Measurements from ENCODE around the gene INTS11.

INTS11 gene

DNA sequence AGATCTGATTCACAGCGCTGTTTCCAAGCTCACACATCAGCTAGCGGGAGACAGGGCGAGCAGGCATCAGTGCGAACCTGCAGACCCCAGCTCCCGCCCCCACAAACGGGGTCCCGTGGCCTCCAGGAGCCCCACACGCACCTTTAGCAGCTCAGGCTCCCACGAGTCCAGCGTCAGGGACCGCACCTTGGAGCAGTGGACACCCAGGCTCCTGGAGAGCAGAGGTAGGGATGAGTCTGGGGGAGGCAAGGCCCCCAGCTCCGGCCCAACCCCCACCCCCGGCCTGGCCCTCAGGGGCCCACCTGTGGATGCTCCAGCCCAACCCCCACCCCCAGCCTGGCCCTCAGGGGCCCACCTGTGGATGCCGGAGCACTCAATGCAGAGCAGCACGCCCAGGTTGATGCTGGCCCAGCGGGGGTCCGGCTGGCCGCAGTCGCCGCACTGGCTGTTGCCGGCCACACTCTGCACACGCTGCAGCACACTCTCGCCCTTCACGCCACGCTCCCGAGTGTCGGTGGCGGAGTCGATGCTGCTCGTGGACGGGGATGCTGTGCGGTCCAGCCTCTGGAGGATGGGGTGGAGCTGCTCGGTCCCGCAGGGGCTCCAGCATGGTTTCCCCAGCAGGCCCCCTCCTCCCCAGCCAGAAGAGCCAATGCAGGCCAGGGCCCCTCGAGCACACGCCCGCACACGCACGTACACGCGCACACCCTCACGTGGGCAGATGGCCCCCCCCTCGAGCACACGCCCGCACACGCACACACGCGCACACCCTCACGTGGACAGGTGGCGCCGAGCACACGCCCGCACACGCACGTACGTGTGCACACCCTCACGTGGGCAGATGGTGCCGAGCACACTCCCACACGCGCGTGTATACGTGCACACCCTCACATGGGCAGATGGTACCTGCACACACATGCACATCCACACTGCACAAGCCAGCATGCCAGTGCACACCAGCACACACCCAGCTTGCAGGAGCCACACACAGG lies 28.1 kb downstream of the INTS11 start:
- no peaks in the 10 kb centered on the region for H3F3A ChIP-seq (ENCODE audit: insufficient read depth, low read length)
- no peak overlapping the region for H3K27ac ChIP-seq (ENCODE audit: low read depth, low read length, poor library complexity, severe bottlenecking)
- H3K4me2 ChIP-seq (ENCODE audit: low read length): no peak overlapping the region
- H3K4me1 ChIP-seq (ENCODE audit: insufficient read depth, low read length, severe bottlenecking): no peaks in the 10 kb centered on the region
- H2AFZ ChIP-seq (ENCODE audit: low read length): no peak overlapping the region
- H3K9me3 ChIP-seq (ENCODE audit: low read length): no peaks in the 10 kb centered on the region
- no peaks in the 10 kb centered on the region for H3K79me2 ChIP-seq (ENCODE audit: insufficient read depth, low read length)
- no peaks in the 10 kb centered on the region for H3K27me3 ChIP-seq (ENCODE audit: insufficient read depth, low read length)
- TF ChIP-seq, protein P1, sequence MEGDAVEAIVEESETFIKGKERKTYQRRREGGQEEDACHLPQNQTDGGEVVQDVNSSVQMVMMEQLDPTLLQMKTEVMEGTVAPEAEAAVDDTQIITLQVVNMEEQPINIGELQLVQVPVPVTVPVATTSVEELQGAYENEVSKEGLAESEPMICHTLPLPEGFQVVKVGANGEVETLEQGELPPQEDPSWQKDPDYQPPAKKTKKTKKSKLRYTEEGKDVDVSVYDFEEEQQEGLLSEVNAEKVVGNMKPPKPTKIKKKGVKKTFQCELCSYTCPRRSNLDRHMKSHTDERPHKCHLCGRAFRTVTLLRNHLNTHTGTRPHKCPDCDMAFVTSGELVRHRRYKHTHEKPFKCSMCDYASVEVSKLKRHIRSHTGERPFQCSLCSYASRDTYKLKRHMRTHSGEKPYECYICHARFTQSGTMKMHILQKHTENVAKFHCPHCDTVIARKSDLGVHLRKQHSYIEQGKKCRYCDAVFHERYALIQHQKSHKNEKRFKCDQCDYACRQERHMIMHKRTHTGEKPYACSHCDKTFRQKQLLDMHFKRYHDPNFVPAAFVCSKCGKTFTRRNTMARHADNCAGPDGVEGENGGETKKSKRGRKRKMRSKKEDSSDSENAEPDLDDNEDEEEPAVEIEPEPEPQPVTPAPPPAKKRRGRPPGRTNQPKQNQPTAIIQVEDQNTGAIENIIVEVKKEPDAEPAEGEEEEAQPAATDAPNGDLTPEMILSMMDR (IDR thresholded peaks at IDR 0.05; ENCODE audit: low read length): no peak
- no peak for TF ChIP-seq EZH2 (IDR thresholded peaks at IDR 0.05; ENCODE audit: borderline replicate concordance, low read length)
- H4K20me1 ChIP-seq (ENCODE audit: insufficient read depth, low read length): no peaks in the 10 kb centered on the region
- no peak overlapping the region for H3K4me3 ChIP-seq (ENCODE audit: low read depth, low read length, poor library complexity, severe bottlenecking)
- no peaks in the 10 kb centered on the region for H3K9me2 ChIP-seq (ENCODE audit: low read depth, low read length)
- no peak overlapping the region for H3K9ac ChIP-seq (ENCODE audit: low read length)
- no peaks in the 10 kb centered on the region for H3K36me3 ChIP-seq (ENCODE audit: insufficient read depth, low read length)

DNA sequence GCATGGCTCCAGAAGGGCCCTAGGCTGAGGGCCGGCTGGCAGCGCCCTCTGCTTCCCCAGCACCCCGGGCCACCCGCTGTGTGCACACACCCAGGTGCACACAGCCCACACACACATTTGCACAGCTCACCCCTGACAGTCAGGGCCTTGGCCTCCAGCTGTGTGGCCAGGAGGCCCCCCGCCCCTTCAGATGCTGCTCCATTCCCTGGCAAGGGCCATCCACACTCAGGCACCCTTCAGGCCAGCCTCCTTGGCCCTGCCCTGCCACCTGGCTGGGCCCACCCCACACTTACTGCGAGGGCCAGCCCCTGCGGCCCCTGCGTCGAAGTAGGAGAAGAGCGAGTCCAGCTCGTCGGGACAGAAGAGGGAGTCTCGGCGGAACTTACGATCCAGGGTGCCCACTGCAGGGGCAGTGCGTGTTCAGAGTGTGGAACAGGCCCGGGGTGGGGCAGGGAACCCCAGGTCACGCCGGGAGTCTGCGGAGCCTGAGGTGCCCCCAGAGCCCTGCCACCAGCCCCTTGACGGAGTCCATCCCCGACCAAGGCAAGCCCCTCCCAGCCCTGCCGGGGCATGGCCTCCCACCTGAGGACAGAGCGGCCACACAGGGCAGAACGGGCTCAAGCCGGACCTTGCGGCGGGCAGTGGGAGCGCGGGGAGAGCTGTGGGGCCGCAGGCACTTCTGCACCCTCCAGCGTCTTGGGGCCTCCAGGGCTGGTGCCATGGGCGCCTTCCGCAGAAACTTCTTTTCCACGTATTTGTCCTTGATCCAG lies 29.1 kb downstream of the INTS11 start:
- Histone ChIP-seq H3K9me3 (ENCODE audit: low read length) (no peaks in the 10 kb centered on the region), H3K27me3 (ENCODE audit: insufficient read depth, low read length) (no peaks in the 10 kb centered on the region), H3F3A (ENCODE audit: insufficient read depth, low read length) (no peaks in the 10 kb centered on the region), H3K4me2 (ENCODE audit: low read length) (no peak overlapping the region), H3K36me3 (ENCODE audit: insufficient read depth, low read length) (no peaks in the 10 kb centered on the region), H2AFZ (ENCODE audit: low read length) (no peak overlapping the region), H3K27ac (ENCODE audit: low read depth, low read length, poor library complexity, severe bottlenecking) (no peak overlapping the region), H3K9ac (ENCODE audit: low read length) (no peak overlapping the region), H3K79me2 (ENCODE audit: insufficient read depth, low read length) (no peaks in the 10 kb centered on the region), H3K4me3 (ENCODE audit: low read depth, low read length, poor library complexity, severe bottlenecking) (no peak overlapping the region), H3K4me1 (ENCODE audit: insufficient read depth, low read length, severe bottlenecking) (no peaks in the 10 kb centered on the region), H4K20me1 (ENCODE audit: insufficient read depth, low read length) (no peaks in the 10 kb centered on the region), H3K9me2 (ENCODE audit: low read depth, low read length) (no peaks in the 10 kb centered on the region)
- no peak for TF ChIP-seq EZH2 (IDR thresholded peaks at IDR 0.05; ENCODE audit: borderline replicate concordance, low read length)
- TF ChIP-seq, protein P1 (IDR thresholded peaks at IDR 0.05; ENCODE audit: low read length): no peak

DNA sequence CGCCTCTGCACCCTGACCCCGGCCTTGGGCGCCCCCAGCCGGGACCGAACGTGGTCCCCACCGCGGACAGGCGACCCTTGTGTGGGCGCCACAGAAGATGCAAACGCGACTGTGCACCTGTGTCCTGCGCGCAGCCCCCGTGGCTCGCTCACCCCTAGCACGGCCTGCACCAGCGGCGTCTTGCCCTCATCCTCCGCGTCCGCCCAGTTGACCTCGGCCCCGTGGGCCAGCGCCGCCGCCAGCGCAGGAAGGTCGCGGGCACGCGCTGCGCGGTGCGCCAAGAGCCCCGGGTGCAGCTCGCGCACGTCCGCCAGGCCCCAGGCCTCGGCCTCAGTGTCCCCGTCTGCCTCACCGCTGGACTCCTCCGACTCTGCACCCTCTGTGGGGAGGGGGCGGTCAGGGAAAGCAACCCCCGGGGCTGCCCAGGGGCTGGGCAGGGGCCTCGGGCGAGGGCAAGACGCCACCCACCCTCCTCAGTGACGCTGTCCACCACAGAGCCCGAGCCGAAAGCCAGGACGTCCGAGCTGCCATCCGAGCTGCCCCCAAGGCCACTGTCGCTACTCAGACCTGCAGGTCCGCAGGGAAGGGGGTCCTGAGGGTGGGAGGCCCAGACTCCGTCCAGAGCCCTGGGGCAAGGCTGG lies 30.1 kb downstream of the INTS11 start:
- Histone ChIP-seq H3K27ac (ENCODE audit: low read depth, low read length, poor library complexity, severe bottlenecking) (no peak overlapping the region), H3K36me3 (ENCODE audit: insufficient read depth, low read length) (no peaks in the 10 kb centered on the region), H3K9ac (ENCODE audit: low read length) (no peak overlapping the region), H4K20me1 (ENCODE audit: insufficient read depth, low read length) (no peaks in the 10 kb centered on the region), H3K27me3 (ENCODE audit: insufficient read depth, low read length) (no peaks in the 10 kb centered on the region), H3K9me2 (ENCODE audit: low read depth, low read length) (no peaks in the 10 kb centered on the region), H2AFZ (ENCODE audit: low read length) (no peak overlapping the region), H3K4me2 (ENCODE audit: low read length) (no peak overlapping the region), H3K79me2 (ENCODE audit: insufficient read depth, low read length) (no peaks in the 10 kb centered on the region), H3K4me1 (ENCODE audit: insufficient read depth, low read length, severe bottlenecking) (no peaks in the 10 kb centered on the region), H3F3A (ENCODE audit: insufficient read depth, low read length) (no peaks in the 10 kb centered on the region), H3K4me3 (ENCODE audit: low read depth, low read length, poor library complexity, severe bottlenecking) (no peak overlapping the region), H3K9me3 (ENCODE audit: low read length) (no peaks in the 10 kb centered on the region)
- TF ChIP-seq EZH2 (IDR thresholded peaks at IDR 0.05; ENCODE audit: borderline replicate concordance, low read length): no peak
- TF ChIP-seq, protein P1 (IDR thresholded peaks at IDR 0.05; ENCODE audit: low read length): no peak

Data from OCI-LY1 (cell line).